Spleen (tissue), 11 donors: Measurements from ENCODE around the gene GPR52. TPM values are rescaled to one million over a fixed set of nuclear protein-coding genes. Genes with fewer than 3 reads are reported as not detected.

Experiments used
- DNase-seq: peaks from one replicate; pipeline ENCODE4 v3.0.0-alpha.2; 2020
- H3K27ac ChIP-seq, 8 donors: fragments of 200-600 bp; sonication (generic) in 7 of 8; 1 replicate in 4 of 8; 2 replicates in 4 of 8; pipeline versions ENCODE4 v1.5.0 to v1.8.0; 2016 to 2021; ENCODE audit warnings: inconsistent platforms in 4 of 8, mild to moderate bottlenecking in 4 of 8, moderate library complexity in 1 of 8
- H3K27me3 ChIP-seq, 7 donors: fragments of 200-600 bp; sonication (generic) in 6 of 7; replicated peaks in 1 of 7; 1 replicate in 4 of 7; 2 replicates in 3 of 7; pipeline versions ENCODE4 v1.5.0 to v1.8.0; 2016 to 2021; ENCODE audit warnings: inconsistent platforms in 3 of 7, mild to moderate bottlenecking in 1 of 7
- H3K36me3 ChIP-seq, 6 donors: fragments of 200-600 bp; sonication (generic) in 5 of 6; 1 replicate in 4 of 6; 2 replicates in 2 of 6; pipeline versions ENCODE4 v1.5.0 to v1.8.0; 2016 to 2021; ENCODE audit warnings: inconsistent platforms in 2 of 6
- H3K4me1 ChIP-seq, 6 donors: fragments of 200-600 bp; sonication (generic) in 5 of 6; 1 replicate in 3 of 6; 2 replicates in 3 of 6; pipeline versions ENCODE4 v1.5.0 to v1.8.0; 2016 to 2021; ENCODE audit warnings: inconsistent platforms in 3 of 6
- H3K4me3 ChIP-seq, 8 donors: fragments of 200-600 bp; sonication (generic) in 7 of 8; 1 replicate in 4 of 8; 2 replicates in 4 of 8; pipeline versions ENCODE4 v1.5.0 to v1.8.0; 2016 to 2021; ENCODE audit warnings: inconsistent platforms in 4 of 8, mild to moderate bottlenecking in 4 of 8, moderate library complexity in 2 of 8
- H3K9me3 ChIP-seq, 8 donors: fragments of 200-600 bp; sonication (generic) in 7 of 8; 1 replicate in 4 of 8; 2 replicates in 4 of 8; pipeline versions ENCODE4 v1.5.0 to v1.8.0; 2016 to 2021; ENCODE audit warnings: inconsistent platforms in 4 of 8
- CTCF ChIP-seq, 11 experiments: fragments of 200-600 bp in 7 of 11; fragments of 450-650 bp in 4 of 11; sonication (generic) in 4 of 11; IDR thresholded peaks in 8 of 11; conservative IDR thresholded peaks in 3 of 11; 1 replicate in 7 of 11; 2 replicates in 4 of 11; pipeline versions ENCODE4 v1.4.0 to v1.8.0; 2016 to 2021; ENCODE audit warnings: antibody characterized with exemption in 11 of 11, inconsistent platforms in 4 of 11, mild to moderate bottlenecking in 1 of 11
- POLR2A ChIP-seq, 3 donors: fragments of 450-650 bp; IDR thresholded peaks; one replicate each; pipeline ENCODE4 v1.5.1; 2017; ENCODE audit warnings: antibody characterized with exemption in 3 of 3, mild to moderate bottlenecking in 1 of 3
- POLR2AphosphoS5 ChIP-seq, 3 donors: sonication (generic); formaldehyde crosslinking; IDR thresholded peaks; one replicate each; pipeline ENCODE4 v1.5.1; 2017; ENCODE audit warnings: antibody characterized with exemption in 3 of 3
- WGBS, 5 donors: extraction: QIAGEN DNeasy Blood & Tissue Kit in 3 of 5; methylation state at CpG; one replicate each; pipeline versions ENCODE4 v1.1.5 to v1.1.7; 2013 to 2018; 5-methylcytosine and 5-hydroxymethylcytosine counted together
- intact Hi-C: fragments of 100-400 bp; cut with DNase I; formaldehyde crosslinking; loops from one replicate; pipeline ENCODE4 v1.15.0; 2023; ENCODE audit warnings: low total_unique reads
- polyA plus RNA-seq, 3 donors: library from polyadenylated mRNA; stranded (reverse); fragments of 200-250 nt; gene quantifications; one replicate each; pipeline ENCODE4 v1.2.1, GENCODE V29; 2013
- total RNA-seq, 7 donors: library from RNA; depleted of rRNA in 3 of 7; stranded (reverse); fragments of >200 nt in 3 of 7; fragmentation: NEBNext Ultra II Directional in 4 of 7; extraction: Animal tissue kit (Norgen Biotek cat#: 25700) in 4 of 7; gene quantifications; one replicate each; pipeline versions ENCODE4 v1.1.0 to v1.2.1, GENCODE V29; 2016 to 2021
- donor health status: healthy with polysubstance abuse.
- donor health status: DM: no; HTN: no; CAD: no; lungs with moderate emphysema.
- donor health status: DM: no; HTN: no; CAD: no.
- donor health status: Bipolar disorder and iron deficiency.
- donor health status: healthy.
- donor health status: DM: no; HTN: no; CAD: no.
- donor health status: DM: yes; HTN: yes; CAD: no.

The GPR52 gene
- total and polyA plus RNA-seq, 10 donors = 0.13 to 21.4 (median 6.3) TPM; not detected in 2

- DNase-seq = no peak
- H3K9me3 ChIP-seq = no peaks in the 10 kb centered on the region
- intact Hi-C loops = no loop called here
- H3K27me3 ChIP-seq = no peaks in the 10 kb centered on the region
- no peaks in the 10 kb centered on the region for H3K36me3 ChIP-seq
- no peaks in the 10 kb centered on the region for H3K4me1 ChIP-seq
- no peak for TF ChIP-seq POLR2A (IDR thresholded peaks at IDR 0.05)
- TF ChIP-seq CTCF (IDR thresholded peaks at IDR 0.05 in 8 of 11, conservative IDR thresholded peaks at IDR 0.05 in 3 of 11) = no peak
- no peak for TF ChIP-seq POLR2AphosphoS5 (IDR thresholded peaks at IDR 0.05)
- no peak overlapping the region for H3K4me3 ChIP-seq
- no peak overlapping the region for H3K27ac ChIP-seq
These were observed 22.6 kb upstream of the GPR52 start for GRCh38 chr1:174425121-174425520.

GRCh38 chr1:174426153-174426552 lies 21.6 kb upstream of the GPR52 start:
- no peaks in the 10 kb centered on the region for H3K9me3 ChIP-seq
- WGBS, 5 donors = 94 to 97% (median 96%) methylated on average over 3 of the region's 3 CpGs
- H3K27me3 ChIP-seq = no peaks in the 10 kb centered on the region
- intact Hi-C loops = no loop called here
- H3K4me3 ChIP-seq = no peak overlapping the region
- no peaks in the 10 kb centered on the region for H3K4me1 ChIP-seq
- no peaks in the 10 kb centered on the region for H3K36me3 ChIP-seq
- no peak for DNase-seq
- TF ChIP-seq POLR2A (IDR thresholded peaks at IDR 0.05) (no peak), POLR2AphosphoS5 (IDR thresholded peaks at IDR 0.05) (no peak), CTCF (IDR thresholded peaks at IDR 0.05 in 8 of 11, conservative IDR thresholded peaks at IDR 0.05 in 3 of 11) (no peak)
- no peak overlapping the region for H3K27ac ChIP-seq

GRCh38 chr1:174428033-174428432 lies 19.7 kb upstream of the GPR52 start:
- TF ChIP-seq POLR2AphosphoS5 (IDR thresholded peaks at IDR 0.05) (no peak), CTCF (IDR thresholded peaks at IDR 0.05 in 8 of 11, conservative IDR thresholded peaks at IDR 0.05 in 3 of 11) (no peak), POLR2A (IDR thresholded peaks at IDR 0.05) (no peak)
- WGBS, 5 donors = 83 to 92% (median 86%) methylated on average over 3 of the region's 3 CpGs
- no peaks in the 10 kb centered on the region for H3K36me3 ChIP-seq
- H3K27me3 ChIP-seq = no peaks in the 10 kb centered on the region
- no peak overlapping the region for H3K4me3 ChIP-seq
- DNase-seq = no peak
- no peaks in the 10 kb centered on the region for H3K9me3 ChIP-seq
- no peaks in the 10 kb centered on the region for H3K4me1 ChIP-seq
- H3K27ac ChIP-seq = no peak overlapping the region
- intact Hi-C loops = no loop called here

GRCh38 chr1:174428739-174429138 lies 19.0 kb upstream of the GPR52 start:
- H3K27ac ChIP-seq = no peak overlapping the region
- H3K36me3 ChIP-seq = no peaks in the 10 kb centered on the region
- no peaks in the 10 kb centered on the region for H3K27me3 ChIP-seq
- DNase-seq = no peak
- H3K4me1 ChIP-seq = no peaks in the 10 kb centered on the region
- no peaks in the 10 kb centered on the region for H3K9me3 ChIP-seq
- intact Hi-C loops = no loop called here
- TF ChIP-seq CTCF (IDR thresholded peaks at IDR 0.05 in 8 of 11, conservative IDR thresholded peaks at IDR 0.05 in 3 of 11) (no peak), POLR2AphosphoS5 (IDR thresholded peaks at IDR 0.05) (no peak), POLR2A (IDR thresholded peaks at IDR 0.05) (no peak)
- no peak overlapping the region for H3K4me3 ChIP-seq
